ENCODE measurements around the gene KRT84.

DNA sequence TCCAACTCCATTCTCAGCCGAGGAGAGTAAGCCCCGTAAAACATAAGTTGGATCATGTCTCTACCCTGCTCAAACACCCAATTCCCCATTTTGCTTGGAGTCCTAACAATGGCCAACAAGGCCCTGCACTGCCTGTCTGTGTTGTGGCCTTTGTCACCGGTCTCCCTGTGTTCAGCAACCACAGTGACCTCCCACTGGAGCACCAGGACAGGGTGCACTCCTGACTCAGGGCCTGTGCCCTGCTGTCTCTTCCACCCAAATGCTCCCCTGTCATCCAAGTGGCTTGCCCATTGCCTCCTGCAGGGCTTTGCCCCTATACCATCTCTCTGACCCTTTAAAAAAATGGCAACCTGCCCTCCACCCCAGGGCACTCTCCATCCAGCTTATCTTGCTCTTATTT, 13.7 kb downstream of the KRT84 start:
- TF ChIP-seq, protein P1, sequence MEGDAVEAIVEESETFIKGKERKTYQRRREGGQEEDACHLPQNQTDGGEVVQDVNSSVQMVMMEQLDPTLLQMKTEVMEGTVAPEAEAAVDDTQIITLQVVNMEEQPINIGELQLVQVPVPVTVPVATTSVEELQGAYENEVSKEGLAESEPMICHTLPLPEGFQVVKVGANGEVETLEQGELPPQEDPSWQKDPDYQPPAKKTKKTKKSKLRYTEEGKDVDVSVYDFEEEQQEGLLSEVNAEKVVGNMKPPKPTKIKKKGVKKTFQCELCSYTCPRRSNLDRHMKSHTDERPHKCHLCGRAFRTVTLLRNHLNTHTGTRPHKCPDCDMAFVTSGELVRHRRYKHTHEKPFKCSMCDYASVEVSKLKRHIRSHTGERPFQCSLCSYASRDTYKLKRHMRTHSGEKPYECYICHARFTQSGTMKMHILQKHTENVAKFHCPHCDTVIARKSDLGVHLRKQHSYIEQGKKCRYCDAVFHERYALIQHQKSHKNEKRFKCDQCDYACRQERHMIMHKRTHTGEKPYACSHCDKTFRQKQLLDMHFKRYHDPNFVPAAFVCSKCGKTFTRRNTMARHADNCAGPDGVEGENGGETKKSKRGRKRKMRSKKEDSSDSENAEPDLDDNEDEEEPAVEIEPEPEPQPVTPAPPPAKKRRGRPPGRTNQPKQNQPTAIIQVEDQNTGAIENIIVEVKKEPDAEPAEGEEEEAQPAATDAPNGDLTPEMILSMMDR (IDR thresholded peaks at IDR 0.05) = no peak
- no peak for TF ChIP-seq POLR2A (IDR thresholded peaks at IDR 0.05)

Measured in sigmoid colon (tissue), 3 donors.